Measurements from ENCODE around the gene UBR1. TPM values are rescaled to one million over a fixed set of nuclear protein-coding genes. Genes with fewer than 3 reads are reported as not detected.
"Not testable (repeated sequence)": the region's sequence is repeated elsewhere in the genome, so short reads cannot be mapped to it uniquely, and the experiment has no call there.

UBR1 gene
- total RNA-seq, 1 donor from 2014 or later = 48.9 TPM

- no peak for TF ChIP-seq CTCF (IDR thresholded peaks at IDR 0.05)
These were observed 202.2 kb downstream of the UBR1 start for GRCh38 chr15:42903388-42904324.

GRCh38 chr15:42893911-42894310 lies 211.9 kb downstream of the UBR1 start:
- POLR2A ChIA-PET; ATAC-seq (ENCODE audit: low read depth); H3K4me3 Mint-ChIP-seq; intact Hi-C loops (cut with micrococcal nuclease); CTCF ChIA-PET; H3K27ac Mint-ChIP-seq; DNase-seq; H3K27me3 Mint-ChIP-seq; H3K9me3 Mint-ChIP-seq: not testable (repeated sequence)
- Mint-ChIP-seq H3K36me3 (ENCODE audit: low read depth) (peaks cover 18% of the 10 kb centered on the region), H3K4me1 (peaks cover 10% of the 10 kb centered on the region)

More at GRCh38 chr15:42903388-42904324, 202.2 kb downstream of the UBR1 start:
- Mint-ChIP-seq H3K27me3 (no peaks in the 10 kb centered on the region), H3K27ac (no peak overlapping the region), H3K4me1 (peaks cover 8% of the 10 kb centered on the region), H3K36me3 (ENCODE audit: low read depth) (peaks cover 3% of the 10 kb centered on the region), H3K4me3 (no peak overlapping the region), H3K9me3 (no peaks in the 10 kb centered on the region)
- intact Hi-C loops (cut with micrococcal nuclease) = no loop called here
- ATAC-seq (ENCODE audit: low read depth) = no peak
- DNase-seq = no peak
- ChIA-PET POLR2A (no interaction called here), CTCF (no interaction called here)

Other genes with a start within 250 kb of the UBR1 start
- gene TTBK2, start 185.3 kb downstream of the UBR1 start, total RNA-seq = 16.2 and 19.8 TPM in 2 replicates
- gene TMEM62, start 27.5 kb upstream of the UBR1 start, total RNA-seq = 38.3 and 52.2 TPM in 2 replicates
- 65.6 and 67.2 TPM in 2 replicates for gene CCNDBP1, start 79.4 kb upstream of the UBR1 start, total RNA-seq
- gene EPB42, start 115.0 kb upstream of the UBR1 start, total RNA-seq = not detected in 2 replicates
- 0.11 and 0.17 TPM in 2 replicates for gene TGM5, start 160.9 kb upstream of the UBR1 start, total RNA-seq
- not detected in 2 replicates for gene TGM7, start 196.2 kb upstream of the UBR1 start, total RNA-seq
- gene LCMT2, start 224.5 kb upstream of the UBR1 start, total RNA-seq = 15.5 and 17.1 TPM in 2 replicates